Trophoblast cell (in vitro differentiated cells and primary cell): ENCODE measurements around the gene SGPP2.

Experiments used
- DNase-seq, 2 donors: peaks; one replicate each; pipeline ENCODE4 v3.0.0-alpha.2; 2016
- H2AFZ ChIP-seq: 2 replicates; pipeline ENCODE4 v1.6.1; 2013; ENCODE audit warnings: low read length, moderate library complexity, mild to moderate bottlenecking; ENCODE audit not compliant: insufficient read depth, poor library complexity
- H2AK5ac ChIP-seq: 2 replicates; pipeline ENCODE4 v1.6.1; 2013; ENCODE audit warnings: mild to moderate bottlenecking, low read length
- H2BK120ac ChIP-seq: 2 replicates; pipeline ENCODE4 v1.6.1; 2013; ENCODE audit warnings: low read length, mild to moderate bottlenecking, moderate library complexity; ENCODE audit not compliant: insufficient read depth, poor library complexity
- H2BK12ac ChIP-seq: 2 replicates; pipeline ENCODE4 v1.6.1; 2013; ENCODE audit warnings: mild to moderate bottlenecking, low read length, moderate library complexity
- H2BK5ac ChIP-seq: 2 replicates; pipeline ENCODE4 v1.6.1; 2013; ENCODE audit warnings: low read length, low read depth, moderate library complexity, mild to moderate bottlenecking; ENCODE audit not compliant: poor library complexity
- H3K14ac ChIP-seq: 2 replicates; pipeline ENCODE4 v1.6.1; 2013; ENCODE audit warnings: mild to moderate bottlenecking, low read length
- H3K18ac ChIP-seq: 2 replicates; pipeline ENCODE4 v1.6.1; 2013; ENCODE audit warnings: mild to moderate bottlenecking, low read length
- H3K23ac ChIP-seq: 2 replicates; pipeline ENCODE4 v1.6.1; 2013; ENCODE audit warnings: low read length
- H3K27ac ChIP-seq: 2 replicates; pipeline ENCODE4 v1.5.1; 2013; ENCODE audit warnings: low read depth, mild to moderate bottlenecking, inconsistent platforms, low read length, moderate library complexity
- H3K27me3 ChIP-seq: 2 replicates; pipeline ENCODE4 v1.6.1; 2013; ENCODE audit warnings: inconsistent platforms, mild to moderate bottlenecking, low read length, moderate library complexity; ENCODE audit not compliant: insufficient read depth
- H3K36me3 ChIP-seq, 2 experiments: 1 replicate in 1 of 2; 2 replicates in 1 of 2; pipeline ENCODE4 v1.6.1; 2013; ENCODE audit warnings: low read length in 2 of 2, mild to moderate bottlenecking in 2 of 2, moderate library complexity in 1 of 2; ENCODE audit not compliant: insufficient read depth in 2 of 2, control insufficient read depth in 1 of 2
- H3K4ac ChIP-seq: 2 replicates; pipeline ENCODE4 v1.6.1; 2013; ENCODE audit warnings: low read depth, mild to moderate bottlenecking, low read length, moderate library complexity
- H3K4me1 ChIP-seq, 2 experiments: 1 replicate in 1 of 2; 2 replicates in 1 of 2; pipeline ENCODE4 v1.6.1; 2013; ENCODE audit warnings: low read length in 2 of 2, mild to moderate bottlenecking in 2 of 2, moderate library complexity in 1 of 2; ENCODE audit not compliant: insufficient read depth in 2 of 2, control insufficient read depth in 1 of 2
- H3K4me2 ChIP-seq: 2 replicates; pipeline ENCODE4 v1.6.1; 2013; ENCODE audit warnings: inconsistent platforms, mild to moderate bottlenecking, low read length, moderate library complexity
- H3K4me3 ChIP-seq: 2 replicates; pipeline ENCODE4 v1.5.1; 2013; ENCODE audit warnings: mild to moderate bottlenecking, low read depth, low read length, inconsistent platforms
- H3K79me1 ChIP-seq: one replicate; pipeline ENCODE4 v1.6.1; 2013; ENCODE audit warnings: low read length
- H3K79me2 ChIP-seq: 2 replicates; pipeline ENCODE4 v1.6.1; 2013; ENCODE audit warnings: low read length, mild to moderate bottlenecking; ENCODE audit not compliant: control insufficient read depth, insufficient read depth, poor library complexity
- H3K9ac ChIP-seq: 2 replicates; pipeline ENCODE4 v1.6.1; 2013; ENCODE audit warnings: mild to moderate bottlenecking, low read length
- H3K9me3 ChIP-seq: 2 replicates; pipeline ENCODE4 v1.6.1; 2013; ENCODE audit warnings: low read depth, mild to moderate bottlenecking, control low read depth, inconsistent platforms, low read length; ENCODE audit not compliant: insufficient read depth
- H4K12ac ChIP-seq: 2 replicates; pipeline ENCODE4 v1.6.1; 2013; ENCODE audit warnings: low read depth, mild to moderate bottlenecking, low read length, moderate library complexity
- H4K8ac ChIP-seq: 2 replicates; pipeline ENCODE4 v1.6.1; 2013; ENCODE audit warnings: low read depth, mild to moderate bottlenecking, low read length, moderate library complexity
- H4K91ac ChIP-seq: one replicate; pipeline ENCODE4 v1.6.1; 2013; ENCODE audit warnings: low read depth, mild to moderate bottlenecking, low read length, moderate library complexity
- WGBS: extraction: QIAGEN DNeasy Blood & Tissue Kit; methylation state at CpG from one replicate; pipeline ENCODE4 v1.1.7; 2013; ENCODE audit warnings: missing lambda C conversion rate; ENCODE audit not compliant: insufficient read length, insufficient coverage; ENCODE audit errors: extremely low coverage; 5-methylcytosine and 5-hydroxymethylcytosine counted together

Gene SGPP2

DNA sequence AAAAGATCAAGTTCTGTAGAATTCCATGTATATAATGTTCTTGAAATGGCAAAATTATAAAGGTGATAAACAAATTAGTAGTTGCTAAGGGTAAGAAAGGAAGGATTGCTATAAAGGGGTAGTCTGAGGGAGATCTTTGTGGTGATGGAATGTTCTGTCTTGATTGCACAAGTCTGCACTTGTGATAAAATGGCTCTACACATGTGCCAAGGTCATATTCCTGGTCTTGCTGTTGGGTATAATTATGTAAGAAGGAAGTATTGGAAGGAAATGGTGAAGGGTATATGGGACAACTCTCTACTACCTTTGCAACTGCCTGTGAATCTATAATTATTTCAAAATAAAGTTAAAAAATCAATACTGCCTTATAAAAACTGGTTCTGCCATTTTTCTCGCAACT, 15.3 kb downstream of the SGPP2 start:
- H3K18ac ChIP-seq, result no peak overlapping the region
- WGBS, result no CpG with 5 or more reads among the region's 1 CpG

DNA sequence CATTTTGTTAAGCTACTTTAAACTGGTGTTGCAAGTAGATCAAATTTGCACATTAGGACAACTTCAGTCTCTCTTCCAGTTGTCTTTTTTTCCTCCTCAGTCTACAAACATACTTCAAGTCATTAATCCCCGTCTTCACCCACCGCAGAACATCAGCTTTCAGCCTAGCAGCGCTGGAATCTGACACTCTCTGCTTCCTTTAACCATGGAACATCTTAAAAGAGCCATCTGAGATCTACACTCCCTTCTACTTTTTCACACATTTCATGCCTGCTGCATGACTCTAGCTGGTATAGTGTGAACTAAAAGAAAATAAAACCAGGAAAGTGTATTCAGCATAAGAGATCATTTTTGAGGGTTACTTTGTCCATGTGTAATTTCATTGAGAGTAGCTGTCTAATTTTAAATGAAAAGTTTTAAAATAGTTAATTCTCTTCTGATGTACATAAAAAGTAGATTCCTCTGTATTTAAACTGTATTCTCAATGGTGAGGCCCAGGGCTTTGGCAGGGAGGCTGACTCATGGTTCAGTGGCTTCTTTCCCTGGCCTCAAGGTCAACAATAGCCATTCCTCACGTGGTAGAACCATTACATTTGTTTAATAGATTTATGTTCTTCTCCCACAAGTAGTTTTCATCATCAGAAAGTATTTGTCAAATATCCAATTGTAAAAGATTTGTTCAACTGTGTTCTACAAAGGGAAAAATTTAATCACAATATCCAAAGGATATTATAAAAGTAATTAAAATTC, 16.5 kb downstream of the SGPP2 start:
- Histone ChIP-seq H2BK120ac (no peak overlapping the region), H3K4me3 (no peak overlapping the region), H4K8ac (no peak overlapping the region), H3K9me3 (peaks cover 2% of the 10 kb centered on the region), H3K27ac (no peak overlapping the region), H3K4ac (no peak overlapping the region), H3K79me1 (no peaks in the 10 kb centered on the region), H3K4me1 (no peaks in the 10 kb centered on the region), H3K4me2 (no peak overlapping the region), H2AK5ac (no peak overlapping the region), H3K18ac (no peak overlapping the region), H2BK5ac (no peak overlapping the region), H4K91ac (no peak overlapping the region), H3K79me2 (no peaks in the 10 kb centered on the region), H3K36me3 (no peaks in the 10 kb centered on the region), H2AFZ (no peak overlapping the region), H3K27me3 (no peaks in the 10 kb centered on the region), H3K23ac (no peak overlapping the region), H3K14ac (no peak overlapping the region), H2BK12ac (no peak overlapping the region), H4K12ac (no peak overlapping the region), H3K9ac (no peak overlapping the region)
- WGBS, result no CpG with 5 or more reads among the region's 4 CpGs
- no peak for DNase-seq

More for the DNA sequence above, 15.3 kb downstream of the SGPP2 start:
- Histone ChIP-seq H4K12ac (no peak overlapping the region), H3K4me1 (no peaks in the 10 kb centered on the region), H2AK5ac (no peak overlapping the region), H3K14ac (no peak overlapping the region), H2BK12ac (no peak overlapping the region), H3K36me3 (no peaks in the 10 kb centered on the region), H3K27ac (no peak overlapping the region), H3K4ac (no peak overlapping the region), H4K8ac (no peak overlapping the region), H3K27me3 (no peaks in the 10 kb centered on the region), H3K4me3 (no peak overlapping the region), H3K79me2 (no peaks in the 10 kb centered on the region), H3K79me1 (no peaks in the 10 kb centered on the region), H3K9ac (no peak overlapping the region), H4K91ac (no peak overlapping the region), H3K4me2 (no peak overlapping the region), H2BK120ac (no peak overlapping the region), H3K23ac (no peak overlapping the region), H2AFZ (no peak overlapping the region), H3K9me3 (peaks cover 2% of the 10 kb centered on the region), H2BK5ac (no peak overlapping the region)
- DNase-seq, result no peak

DNA sequence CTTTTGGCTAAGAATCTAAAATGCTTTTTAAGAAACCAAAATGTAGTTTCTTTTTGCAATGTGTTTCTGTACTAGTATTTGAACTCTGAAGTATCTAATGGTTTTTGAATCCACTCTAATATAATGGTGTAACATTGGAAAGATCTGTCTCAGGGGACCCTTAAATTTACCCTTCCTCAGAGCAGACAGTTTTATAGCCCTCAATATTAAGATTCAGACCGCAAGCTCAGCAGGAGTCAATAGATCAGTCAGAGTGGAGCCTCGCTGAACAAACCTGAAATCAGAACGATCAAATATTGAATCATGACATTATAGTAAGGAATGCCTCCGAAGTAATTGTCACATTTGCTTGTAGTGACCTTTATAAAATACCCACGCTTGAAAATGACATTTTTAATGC, 18.3 kb downstream of the SGPP2 start:
- Histone ChIP-seq H3K23ac (no peak overlapping the region), H3K27ac (no peak overlapping the region), H3K4me1 (no peaks in the 10 kb centered on the region), H3K14ac (no peak overlapping the region), H2AK5ac (no peak overlapping the region), H2AFZ (no peak overlapping the region), H4K12ac (no peak overlapping the region), H4K91ac (no peak overlapping the region), H3K27me3 (no peaks in the 10 kb centered on the region), H3K79me2 (no peaks in the 10 kb centered on the region), H2BK12ac (no peak overlapping the region), H4K8ac (no peak overlapping the region), H3K9ac (no peak overlapping the region), H3K18ac (no peak overlapping the region), H2BK120ac (no peak overlapping the region), H3K4me2 (no peak overlapping the region), H3K79me1 (no peaks in the 10 kb centered on the region), H3K9me3 (no peaks in the 10 kb centered on the region), H3K36me3 (no peaks in the 10 kb centered on the region), H3K4ac (no peak overlapping the region), H2BK5ac (no peak overlapping the region), H3K4me3 (no peak overlapping the region)
- WGBS, result no CpG with 5 or more reads among the region's 5 CpGs
- DNase-seq, result no peak

DNA sequence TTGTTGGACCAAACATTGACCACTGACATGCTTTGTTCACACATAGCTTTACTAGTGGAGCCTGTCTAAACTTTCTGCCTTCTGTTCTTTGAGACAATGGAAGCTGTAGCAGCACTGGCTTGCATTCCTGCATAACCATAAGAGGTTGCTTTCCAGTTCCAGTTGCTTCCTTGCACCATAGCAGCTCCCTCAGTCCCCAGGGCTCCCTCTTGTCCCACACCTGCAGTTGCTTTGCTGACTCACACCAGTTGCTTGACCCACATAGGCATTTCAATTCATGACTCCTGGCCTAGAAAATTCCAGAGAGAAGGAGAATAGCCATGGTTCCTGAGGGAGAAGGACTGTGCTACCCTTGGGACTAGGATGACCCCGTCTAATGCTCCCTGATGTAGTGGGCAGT, 20.9 kb downstream of the SGPP2 start:
- Histone ChIP-seq H4K12ac (no peak overlapping the region), H2AK5ac (no peak overlapping the region), H3K4me3 (no peak overlapping the region), H3K36me3 (no peaks in the 10 kb centered on the region), H3K4me2 (no peak overlapping the region), H3K9me3 (no peaks in the 10 kb centered on the region), H3K18ac (no peak overlapping the region), H3K27me3 (no peaks in the 10 kb centered on the region), H3K79me2 (no peaks in the 10 kb centered on the region), H3K4ac (no peak overlapping the region), H4K8ac (no peak overlapping the region), H3K9ac (no peak overlapping the region), H2BK12ac (no peak overlapping the region), H4K91ac (no peak overlapping the region), H3K79me1 (no peaks in the 10 kb centered on the region), H2AFZ (no peak overlapping the region), H3K14ac (no peak overlapping the region), H2BK120ac (no peak overlapping the region), H3K23ac (no peak overlapping the region), H2BK5ac (no peak overlapping the region), H3K27ac (no peak overlapping the region), H3K4me1 (no peaks in the 10 kb centered on the region)
- DNase-seq, result peak; percentile 16 to 42
- no CpG with 5 or more reads among the region's 1 CpG for WGBS
